ENCODE data around the gene C2orf80. TPM values are rescaled to one million over a fixed set of nuclear protein-coding genes. Genes with fewer than 3 reads are reported as not detected.
A peak's percentile ranks its signal among the peaks of the same experiment; 100 is the strongest.

C2orf80 gene
- total and polyA plus RNA-seq, 2 experiments from 2014 or later = not detected

DNA sequence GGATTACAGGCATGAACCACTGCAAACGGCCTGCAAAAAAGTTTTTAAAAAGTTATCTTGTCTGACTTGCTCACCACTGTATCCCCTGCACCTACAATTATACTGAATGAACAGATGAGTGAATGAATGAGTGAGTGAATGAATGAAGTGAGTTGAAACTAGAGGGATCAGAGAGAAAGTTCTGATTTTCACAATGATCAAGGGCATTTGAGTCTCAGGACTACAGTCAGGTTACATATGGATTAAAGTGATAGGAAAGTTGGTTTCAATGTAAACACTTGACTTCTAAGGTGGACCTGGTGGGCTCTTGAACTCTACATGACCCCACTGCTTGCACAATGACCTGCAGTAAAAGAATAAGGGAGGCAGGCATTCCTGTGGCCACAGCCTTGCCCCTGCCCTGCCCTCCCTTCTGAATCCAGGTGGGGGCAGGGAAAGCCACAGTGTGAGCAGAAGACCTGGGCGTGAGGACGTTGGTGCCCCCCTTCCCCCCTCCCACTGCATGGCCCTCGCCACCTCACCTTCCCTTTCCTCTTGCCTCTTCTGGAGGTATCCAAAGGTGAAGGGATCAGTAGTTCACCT, 10.7 kb downstream of the C2orf80 start:
- H3K9ac ChIP-seq = no peak overlapping the region
- no peak overlapping the region for H2AFZ ChIP-seq
- H3K9me2 ChIP-seq (ENCODE audit: insufficient read depth) = no peaks in the 10 kb centered on the region
- H3K4me2 ChIP-seq (ENCODE audit: unreplicated experiment) = no peak overlapping the region
- no peak for DNase-seq
- WGBS, 2 experiments (ENCODE audit: low coverage in 1 of 2, low lambda C conversion rate in 2 of 2, missing lambda C conversion rate in 2 of 2) = 36 to 39% methylated on average over 4 of the region's 4 CpGs
- 0 out of 2 replicates have a peak, but pooled peaks cover 4% of the 10 kb centered on the region for H3K4me1 ChIP-seq (ENCODE audit: insufficient read depth)
- TF ChIP-seq EZH2phosphoT487 (IDR thresholded peaks at IDR 0.05; ENCODE audit: insufficient read depth, low read depth) (no peak), EZH2 (IDR thresholded peaks at IDR 0.05; ENCODE audit: insufficient read depth, poor library complexity, severe bottlenecking) (no peak)
- no peak overlapping the region for H3K27ac ChIP-seq
- H3F3A ChIP-seq (ENCODE audit: insufficient read depth) = no peaks in the 10 kb centered on the region
- H4K20me1 ChIP-seq (ENCODE audit: insufficient read depth) = no peaks in the 10 kb centered on the region
- H3K4me3 ChIP-seq = no peak overlapping the region
- H3K79me2 ChIP-seq (ENCODE audit: insufficient read depth) = no peaks in the 10 kb centered on the region
- no peaks in the 10 kb centered on the region for H3K9me3 ChIP-seq (ENCODE audit: low read depth)
- H3K27me3 ChIP-seq (replicated peaks; ENCODE audit: insufficient read depth) = peaks cover 19% of the 10 kb centered on the region; the same call in 1 of the 2 replicates
- no peaks in the 10 kb centered on the region for H3K36me3 ChIP-seq (ENCODE audit: low read depth)
- in situ Hi-C loops (cut with MboI) = no loop called here

DNA sequence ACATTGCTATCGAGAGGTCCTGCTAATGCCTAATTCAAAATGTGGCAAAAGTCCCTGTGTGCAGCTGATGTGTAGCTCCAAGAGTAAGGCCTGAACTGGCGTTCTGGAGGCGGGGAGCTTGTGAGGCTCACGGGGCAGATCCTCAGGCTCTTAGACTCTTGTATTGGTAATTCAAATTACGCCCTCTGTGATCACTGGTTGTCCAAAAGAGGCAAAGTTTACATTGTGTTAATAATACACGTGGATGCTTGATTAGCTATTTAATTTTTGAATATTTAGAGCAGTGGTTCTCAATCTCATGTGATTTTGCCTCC, 14.0 kb downstream of the C2orf80 start:
- no peak for DNase-seq
- peaks cover 3% of the 10 kb centered on the region for H3K27me3 ChIP-seq (replicated peaks; ENCODE audit: insufficient read depth)
- H3K27ac ChIP-seq = no peak overlapping the region
- 58 to 59% methylated on average over 6 of the region's 6 CpGs for WGBS, 2 experiments (ENCODE audit: low coverage in 1 of 2, low lambda C conversion rate in 2 of 2, missing lambda C conversion rate in 2 of 2)
- H3K36me3 ChIP-seq (ENCODE audit: low read depth) = no peaks in the 10 kb centered on the region
- H3K79me2 ChIP-seq (ENCODE audit: insufficient read depth) = no peaks in the 10 kb centered on the region
- TF ChIP-seq EZH2phosphoT487 (IDR thresholded peaks at IDR 0.05; ENCODE audit: insufficient read depth, low read depth) (no peak), EZH2 (IDR thresholded peaks at IDR 0.05; ENCODE audit: insufficient read depth, poor library complexity, severe bottlenecking) (no peak)
- H3K9ac ChIP-seq = no peak overlapping the region
- no peaks in the 10 kb centered on the region for H4K20me1 ChIP-seq (ENCODE audit: insufficient read depth)
- H2AFZ ChIP-seq = peak overlapping the region; percentile 56
- 0 out of 2 replicates have a peak, but pooled peaks cover 4% of the 10 kb centered on the region for H3K4me1 ChIP-seq (ENCODE audit: insufficient read depth)
- in situ Hi-C loops (cut with MboI) = no loop called here
- H3K4me3 ChIP-seq = no peak overlapping the region
- no peaks in the 10 kb centered on the region for H3F3A ChIP-seq (ENCODE audit: insufficient read depth)
- peak overlapping the region; percentile 5 for H3K4me2 ChIP-seq (ENCODE audit: unreplicated experiment)
- no peaks in the 10 kb centered on the region for H3K9me3 ChIP-seq (ENCODE audit: low read depth)
- no peaks in the 10 kb centered on the region for H3K9me2 ChIP-seq (ENCODE audit: insufficient read depth)

DNA sequence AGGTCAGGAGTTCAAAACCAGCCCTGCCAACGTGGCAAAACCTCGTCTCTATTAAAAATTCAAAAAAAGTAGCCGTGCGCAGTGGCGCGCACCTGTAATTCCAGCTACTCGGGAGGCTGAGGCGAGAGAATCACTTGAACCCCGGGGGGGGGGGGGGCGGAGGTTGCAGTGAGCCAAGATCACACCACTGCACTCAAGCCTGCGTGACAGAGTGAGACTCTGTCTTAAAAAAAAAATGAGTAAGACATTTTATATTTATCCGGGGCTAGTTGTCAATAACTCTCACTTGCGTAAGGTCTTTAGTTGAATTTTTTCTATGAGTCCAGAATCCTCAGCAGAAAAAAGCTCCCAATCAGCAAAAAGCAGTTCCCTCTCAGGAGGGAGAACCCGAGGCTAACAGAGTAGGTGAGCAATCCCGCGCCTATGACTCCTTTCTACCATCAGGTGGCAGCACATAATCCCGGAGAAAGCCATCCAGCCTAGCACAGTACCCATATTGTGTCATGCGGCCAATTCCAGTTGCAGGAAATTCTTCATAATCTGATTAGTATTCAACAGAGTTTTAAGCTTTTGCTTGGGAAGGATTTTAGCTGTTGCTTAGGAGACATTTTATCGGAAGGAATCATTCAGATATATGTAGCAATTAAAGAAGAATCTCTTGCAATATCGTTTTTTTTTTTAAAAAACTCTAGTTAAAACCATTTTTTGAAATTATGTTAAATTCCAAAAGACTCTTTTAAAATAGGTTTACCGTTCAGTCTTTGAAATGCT, 14.6 kb downstream of the C2orf80 start:
- DNase-seq = peak; percentile 93
- Histone ChIP-seq H3K27me3 (replicated peaks; ENCODE audit: insufficient read depth) (peaks cover 6% of the 10 kb centered on the region; the same call in 1 of the 2 replicates), H3K9me2 (ENCODE audit: insufficient read depth) (no peaks in the 10 kb centered on the region), H2AFZ (peak overlapping the region; percentile 56), H3K36me3 (ENCODE audit: low read depth) (no peaks in the 10 kb centered on the region), H4K20me1 (ENCODE audit: insufficient read depth) (no peaks in the 10 kb centered on the region), H3K4me2 (ENCODE audit: unreplicated experiment) (peak overlapping the region; percentile 5), H3K27ac (no peak overlapping the region), H3K4me3 (no peak overlapping the region), H3K4me1 (ENCODE audit: insufficient read depth) (0 out of 2 replicates have a peak, but pooled peaks cover 4% of the 10 kb centered on the region), H3F3A (ENCODE audit: insufficient read depth) (no peaks in the 10 kb centered on the region), H3K9me3 (ENCODE audit: low read depth) (no peaks in the 10 kb centered on the region), H3K9ac (no peak overlapping the region), H3K79me2 (ENCODE audit: insufficient read depth) (no peaks in the 10 kb centered on the region)
- TF ChIP-seq EZH2 (IDR thresholded peaks at IDR 0.05; ENCODE audit: insufficient read depth, poor library complexity, severe bottlenecking) (no peak), EZH2phosphoT487 (IDR thresholded peaks at IDR 0.05; ENCODE audit: insufficient read depth, low read depth) (no peak)
- in situ Hi-C loops (cut with MboI) = no loop called here
- WGBS, 2 experiments (ENCODE audit: low coverage in 1 of 2, low lambda C conversion rate in 2 of 2, missing lambda C conversion rate in 2 of 2) = 41 to 46% methylated on average over 20 to 21 of the region's 21 CpGs

DNA sequence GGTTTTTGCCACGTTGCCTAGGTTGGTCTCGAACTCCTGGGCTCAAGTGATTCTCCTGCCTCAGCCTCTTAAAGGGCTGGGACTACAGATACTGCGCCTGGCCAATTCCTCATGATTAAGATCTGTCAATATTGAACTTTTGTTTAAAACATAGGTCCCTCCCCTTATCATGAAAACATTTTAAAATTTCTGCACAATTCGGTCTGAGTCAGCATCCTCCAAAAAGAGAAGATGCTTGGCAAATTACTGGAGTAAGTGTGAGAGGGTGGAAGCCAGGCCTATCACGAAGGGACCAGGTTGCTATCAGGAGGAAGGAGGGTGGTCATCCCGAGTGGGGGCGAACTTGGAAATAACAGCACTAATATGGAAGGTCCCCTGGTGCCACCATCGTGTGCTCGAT, 15.7 kb downstream of the C2orf80 start:
- H3F3A ChIP-seq (ENCODE audit: insufficient read depth) = no peaks in the 10 kb centered on the region
- 65 to 70% methylated on average over 9 of the region's 9 CpGs for whole genome bisulfite sequencing, 2 experiments (ENCODE audit: low coverage in 1 of 2, low lambda C conversion rate in 2 of 2, missing lambda C conversion rate in 2 of 2)
- TF ChIP-seq EZH2 (IDR thresholded peaks at IDR 0.05; ENCODE audit: insufficient read depth, poor library complexity, severe bottlenecking) = no peak
- no peak for TF ChIP-seq EZH2phosphoT487 (IDR thresholded peaks at IDR 0.05; ENCODE audit: insufficient read depth, low read depth)
- no peak overlapping the region for H3K27ac ChIP-seq
- H2AFZ ChIP-seq = no peak overlapping the region
- no peaks in the 10 kb centered on the region for H3K9me3 ChIP-seq (ENCODE audit: low read depth)
- H3K79me2 ChIP-seq (ENCODE audit: insufficient read depth) = no peaks in the 10 kb centered on the region
- no peak for DNase-seq
- no peak overlapping the region for H3K4me3 ChIP-seq
- H3K36me3 ChIP-seq (ENCODE audit: low read depth) = no peaks in the 10 kb centered on the region
- H3K9ac ChIP-seq = no peak overlapping the region
- in situ Hi-C loops (cut with MboI) = no loop called here
- H4K20me1 ChIP-seq (ENCODE audit: insufficient read depth) = no peaks in the 10 kb centered on the region
- H3K27me3 ChIP-seq (replicated peaks; ENCODE audit: insufficient read depth) = peaks cover 14% of the 10 kb centered on the region; the same call in 1 of the 2 replicates
- H3K4me2 ChIP-seq (ENCODE audit: unreplicated experiment) = no peak overlapping the region
- H3K9me2 ChIP-seq (ENCODE audit: insufficient read depth) = no peaks in the 10 kb centered on the region
- 0 out of 2 replicates have a peak, but pooled peaks cover 4% of the 10 kb centered on the region for H3K4me1 ChIP-seq (ENCODE audit: insufficient read depth)
